Esophagus muscularis mucosa (tissue), 3 donors: ENCODE measurements around the gene CDHR2.

Experiments used
- POLR2A ChIP-seq: fragments of 450-650 bp; IDR thresholded peaks from one replicate; pipeline ENCODE4 v1.6.1; 2017; ENCODE audit warnings: antibody characterized with exemption, moderate library complexity, mild to moderate bottlenecking, low read depth
- TF ChIP-seq, protein P1 (sequence below), 3 experiments: fragments of 200-600 bp in 2 of 3; fragments of 450-650 bp in 1 of 3; sonication (generic) in 2 of 3; IDR thresholded peaks; one replicate each; pipeline ENCODE4 v1.5.1; 2017 to 2019; ENCODE audit warnings: antibody characterized with exemption in 3 of 3, mild to moderate bottlenecking in 2 of 3, moderate library complexity in 1 of 3

- no peak for TF ChIP-seq POLR2A
- TF ChIP-seq, protein P1, sequence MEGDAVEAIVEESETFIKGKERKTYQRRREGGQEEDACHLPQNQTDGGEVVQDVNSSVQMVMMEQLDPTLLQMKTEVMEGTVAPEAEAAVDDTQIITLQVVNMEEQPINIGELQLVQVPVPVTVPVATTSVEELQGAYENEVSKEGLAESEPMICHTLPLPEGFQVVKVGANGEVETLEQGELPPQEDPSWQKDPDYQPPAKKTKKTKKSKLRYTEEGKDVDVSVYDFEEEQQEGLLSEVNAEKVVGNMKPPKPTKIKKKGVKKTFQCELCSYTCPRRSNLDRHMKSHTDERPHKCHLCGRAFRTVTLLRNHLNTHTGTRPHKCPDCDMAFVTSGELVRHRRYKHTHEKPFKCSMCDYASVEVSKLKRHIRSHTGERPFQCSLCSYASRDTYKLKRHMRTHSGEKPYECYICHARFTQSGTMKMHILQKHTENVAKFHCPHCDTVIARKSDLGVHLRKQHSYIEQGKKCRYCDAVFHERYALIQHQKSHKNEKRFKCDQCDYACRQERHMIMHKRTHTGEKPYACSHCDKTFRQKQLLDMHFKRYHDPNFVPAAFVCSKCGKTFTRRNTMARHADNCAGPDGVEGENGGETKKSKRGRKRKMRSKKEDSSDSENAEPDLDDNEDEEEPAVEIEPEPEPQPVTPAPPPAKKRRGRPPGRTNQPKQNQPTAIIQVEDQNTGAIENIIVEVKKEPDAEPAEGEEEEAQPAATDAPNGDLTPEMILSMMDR (IDR thresholded peaks at IDR 0.05) = no peak
Measured at GRCh38 chr5:176589039-176589769, 40.1 kb downstream of the CDHR2 start.
